Brain microvascular endothelial cell (primary cell): ENCODE data around the gene LIFR.

ENCODE experiments used
- DNase-seq: peaks from one replicate; pipeline ENCODE4 v3.0.0-alpha.2; 2020
- H3K27ac ChIP-seq: fragments of 250-450 bp; sonication (Bioruptor Pico); 2 replicates; pipeline ENCODE4 v1.5.1; 2020; ENCODE audit warnings: mild to moderate bottlenecking, moderate library complexity
- H3K27me3 ChIP-seq: fragments of 250-450 bp; sonication (Bioruptor Pico); replicated peaks from 2 replicates; pipeline ENCODE4 v1.5.1; 2020; ENCODE audit warnings: mild to moderate bottlenecking
- H3K36me3 ChIP-seq: fragments of 250-450 bp; sonication (Bioruptor Pico); replicated peaks from 2 replicates; pipeline ENCODE4 v1.5.1; 2020; ENCODE audit warnings: mild to moderate bottlenecking
- H3K4me3 ChIP-seq: 2 replicates; pipeline ENCODE4 v1.5.1; 2011; ENCODE audit warnings: low read depth, mild to moderate bottlenecking, control low read depth, low read length, moderate library complexity
- in situ Hi-C: cut with HindIII; loops from 2 replicates; pipeline ENCODE4 v1.10.0; 2017; ENCODE audit warnings: low sequenced_read_pairs, low pct_ligation_motif_present
- TF ChIP-seq, protein P1 (sequence below): IDR thresholded peaks from 2 replicates; pipeline ENCODE4 v1.5.1; 2011; ENCODE audit warnings: low read depth, mild to moderate bottlenecking, moderate library complexity, low read length, control low read depth, inconsistent platforms; ENCODE audit errors: missing control alignments

LIFR gene

DNA sequence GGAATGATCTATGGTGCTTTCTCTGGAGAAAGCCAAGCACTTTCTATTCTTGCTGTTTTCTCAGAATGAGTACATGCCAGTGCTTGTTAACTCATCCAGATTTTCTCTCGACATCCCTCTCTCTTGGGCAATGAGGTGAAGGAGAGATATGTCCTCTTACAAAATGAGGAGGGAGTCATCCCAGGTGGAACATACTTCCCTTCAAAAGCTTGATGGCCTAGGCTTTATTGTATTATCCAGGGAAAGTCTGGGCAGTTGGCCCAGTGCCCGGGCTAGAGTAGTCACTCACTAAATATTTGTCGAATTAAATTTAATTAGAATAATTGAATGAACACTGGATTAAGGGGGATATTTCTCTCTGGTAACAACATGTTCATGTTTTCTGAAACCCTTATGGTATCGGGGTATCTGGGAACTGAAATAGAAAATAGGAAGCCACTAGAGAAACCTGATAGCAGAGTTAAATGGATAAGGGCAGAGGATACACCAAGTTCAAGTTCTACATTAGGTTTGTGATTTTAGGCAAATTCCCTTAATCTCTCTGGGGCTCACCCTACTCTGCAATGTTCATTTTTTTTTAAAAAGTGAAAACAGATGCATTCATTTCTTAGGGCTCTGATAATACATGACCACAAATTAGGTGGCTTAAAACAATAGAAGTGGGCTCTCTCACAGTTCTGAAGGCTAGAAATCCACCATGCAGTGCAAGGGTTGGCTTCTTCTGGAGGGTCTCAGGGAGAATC lies 99.6 kb downstream of the LIFR start:
- in situ Hi-C loops: no loop called here
- no peak for DNase-seq
- Histone ChIP-seq H3K27me3 (no peaks in the 10 kb centered on the region), H3K27ac (no peak overlapping the region), H3K36me3 (no peaks in the 10 kb centered on the region), H3K4me3 (no peak overlapping the region)
- TF ChIP-seq, protein P1, sequence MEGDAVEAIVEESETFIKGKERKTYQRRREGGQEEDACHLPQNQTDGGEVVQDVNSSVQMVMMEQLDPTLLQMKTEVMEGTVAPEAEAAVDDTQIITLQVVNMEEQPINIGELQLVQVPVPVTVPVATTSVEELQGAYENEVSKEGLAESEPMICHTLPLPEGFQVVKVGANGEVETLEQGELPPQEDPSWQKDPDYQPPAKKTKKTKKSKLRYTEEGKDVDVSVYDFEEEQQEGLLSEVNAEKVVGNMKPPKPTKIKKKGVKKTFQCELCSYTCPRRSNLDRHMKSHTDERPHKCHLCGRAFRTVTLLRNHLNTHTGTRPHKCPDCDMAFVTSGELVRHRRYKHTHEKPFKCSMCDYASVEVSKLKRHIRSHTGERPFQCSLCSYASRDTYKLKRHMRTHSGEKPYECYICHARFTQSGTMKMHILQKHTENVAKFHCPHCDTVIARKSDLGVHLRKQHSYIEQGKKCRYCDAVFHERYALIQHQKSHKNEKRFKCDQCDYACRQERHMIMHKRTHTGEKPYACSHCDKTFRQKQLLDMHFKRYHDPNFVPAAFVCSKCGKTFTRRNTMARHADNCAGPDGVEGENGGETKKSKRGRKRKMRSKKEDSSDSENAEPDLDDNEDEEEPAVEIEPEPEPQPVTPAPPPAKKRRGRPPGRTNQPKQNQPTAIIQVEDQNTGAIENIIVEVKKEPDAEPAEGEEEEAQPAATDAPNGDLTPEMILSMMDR: no peak

DNA sequence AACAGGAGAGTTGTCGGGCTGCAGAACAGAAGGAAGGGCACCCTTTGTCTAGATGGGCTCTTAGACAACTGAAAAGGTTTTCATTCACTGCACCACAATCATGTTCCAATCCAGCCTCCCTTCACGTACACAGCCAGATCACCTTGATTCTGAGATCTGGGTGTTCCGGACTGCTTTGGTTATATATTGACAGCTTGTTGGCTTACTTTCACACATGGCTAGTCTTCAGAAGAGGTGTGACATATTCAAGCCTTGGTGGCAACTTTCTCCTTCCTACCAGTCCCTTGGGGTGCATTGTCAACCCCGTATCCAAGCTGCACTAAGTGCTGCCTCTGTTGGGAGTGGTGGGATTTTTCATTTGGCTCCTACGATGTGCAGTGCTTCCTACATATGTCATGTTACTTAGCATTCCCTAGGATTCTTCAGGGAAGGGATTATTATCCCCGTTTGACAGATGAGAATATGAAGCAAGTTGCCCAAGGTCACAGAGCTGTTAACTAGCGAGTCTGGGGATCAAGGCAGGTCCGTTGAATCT lies 100.6 kb downstream of the LIFR start:
- H3K27ac ChIP-seq: no peak overlapping the region
- TF ChIP-seq, protein P1: no peak
- no peak for DNase-seq
- H3K27me3 ChIP-seq: no peaks in the 10 kb centered on the region
- H3K4me3 ChIP-seq: no peak overlapping the region
- in situ Hi-C loops: no loop called here
- H3K36me3 ChIP-seq: no peaks in the 10 kb centered on the region

GRCh38 chr5:38453921-38454320 lies 102.5 kb downstream of the LIFR start:
- no peak for DNase-seq
- Histone ChIP-seq H3K4me3 (no peak overlapping the region), H3K36me3 (no peaks in the 10 kb centered on the region), H3K27ac (no peak overlapping the region), H3K27me3 (no peaks in the 10 kb centered on the region)
- in situ Hi-C loops: no loop called here
- TF ChIP-seq, protein P1: no peak

DNA sequence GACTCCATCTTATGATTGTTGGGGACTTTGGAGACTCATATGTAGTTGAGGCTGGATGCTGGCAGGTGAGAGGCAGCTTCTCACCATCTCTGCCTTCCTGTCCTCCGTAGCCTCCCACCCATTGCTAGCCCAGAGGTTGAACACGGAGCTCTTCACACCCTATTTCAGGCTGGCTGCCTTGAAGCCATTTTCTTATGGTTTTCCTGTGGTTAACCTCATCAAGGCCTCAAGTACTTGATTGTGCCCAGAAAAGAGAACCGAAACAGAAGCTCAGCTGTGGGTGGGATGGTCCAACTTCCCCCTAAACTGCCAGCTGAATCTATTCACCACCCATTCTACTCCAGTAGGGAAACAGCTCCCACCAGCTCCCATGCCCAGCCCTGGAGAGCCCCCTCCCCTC lies 102.9 kb downstream of the LIFR start:
- H3K27ac ChIP-seq: no peak overlapping the region
- no peaks in the 10 kb centered on the region for H3K36me3 ChIP-seq
- in situ Hi-C loops: no loop called here
- no peak for DNase-seq
- H3K27me3 ChIP-seq: no peaks in the 10 kb centered on the region
- TF ChIP-seq, protein P1: no peak
- no peak overlapping the region for H3K4me3 ChIP-seq

GRCh38 chr5:38452201-38452600 lies 104.2 kb downstream of the LIFR start:
- H3K27ac ChIP-seq: no peak overlapping the region
- TF ChIP-seq, protein P1: no peak
- H3K36me3 ChIP-seq: no peaks in the 10 kb centered on the region
- in situ Hi-C loops: no loop called here
- H3K4me3 ChIP-seq: no peak overlapping the region
- DNase-seq: no peak
- no peaks in the 10 kb centered on the region for H3K27me3 ChIP-seq
